ENCODE data around the gene TRIB2.
A peak's percentile ranks its signal among the peaks of the same experiment; 100 is the strongest.

TRIB2 gene

GRCh38 chr2:12694990-12695774 lies 21.6 kb upstream of the TRIB2 start:
- Histone ChIP-seq H3K4me3 (no peak overlapping the region), H3K27ac (no peak overlapping the region)

DNA sequence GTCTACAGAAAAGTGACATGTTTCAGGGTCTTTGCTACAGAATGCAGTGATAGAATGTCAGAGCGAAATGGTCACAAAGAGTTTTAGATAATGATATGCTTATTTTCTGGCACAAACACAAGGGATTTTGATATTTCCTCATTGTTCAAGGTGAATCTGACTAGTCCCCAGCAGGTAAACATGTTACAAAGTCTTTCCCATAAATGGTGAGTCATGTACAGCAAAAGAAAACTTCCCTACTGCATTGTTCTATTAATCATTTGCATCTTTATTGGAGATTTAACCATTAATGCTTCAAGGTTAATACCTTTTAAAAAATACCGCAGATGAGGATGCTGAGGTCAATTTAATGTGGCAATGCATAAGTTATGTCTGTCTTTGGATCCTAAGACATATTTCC lies 19.1 kb upstream of the TRIB2 start:
- Histone ChIP-seq H3K27ac (no peak overlapping the region), H3K4me3 (no peak overlapping the region)

GRCh38 chr2:12700989-12701388 lies 15.7 kb upstream of the TRIB2 start:
- H3K4me3 ChIP-seq, result no peak overlapping the region
- H3K27ac ChIP-seq, result no peak overlapping the region

GRCh38 chr2:12701786-12702167 lies 15.0 kb upstream of the TRIB2 start:
- Histone ChIP-seq H3K4me3 (no peak overlapping the region), H3K27ac (peak overlapping the region in 5 of 21 experiments; percentile 17 to 67 (median 49))

- H3K4me3 ChIP-seq, result no peak overlapping the region
- H3K27ac ChIP-seq, result peak overlapping the region in 11 of 21 experiments; percentile 10 to 78 (median 49)
Measured at GRCh38 chr2:12702168-12703121, 14.3 kb upstream of the TRIB2 start.

DNA sequence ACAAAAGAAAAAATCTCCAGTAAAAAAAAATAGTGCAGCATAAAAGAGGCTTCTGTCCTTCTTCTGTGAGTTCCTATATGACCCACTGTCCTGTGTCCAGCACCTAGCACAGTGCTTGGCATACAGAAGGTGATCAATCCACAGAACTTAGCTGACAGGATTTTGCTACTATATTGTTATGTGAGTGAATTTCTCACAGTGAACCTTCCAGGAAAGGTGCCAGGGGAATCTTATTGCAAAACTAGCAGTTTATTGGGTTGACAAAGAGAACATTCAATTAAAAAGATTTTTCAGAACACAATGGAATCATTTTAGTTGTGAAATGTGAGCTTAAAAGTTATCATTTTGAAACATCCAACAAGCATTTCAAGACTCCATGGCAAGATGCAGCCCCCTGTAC lies 12.4 kb upstream of the TRIB2 start:
- Histone ChIP-seq H3K27ac (peak overlapping the region in 2 of 21 experiments; percentile 5 to 23), H3K4me3 (no peak overlapping the region)

DNA sequence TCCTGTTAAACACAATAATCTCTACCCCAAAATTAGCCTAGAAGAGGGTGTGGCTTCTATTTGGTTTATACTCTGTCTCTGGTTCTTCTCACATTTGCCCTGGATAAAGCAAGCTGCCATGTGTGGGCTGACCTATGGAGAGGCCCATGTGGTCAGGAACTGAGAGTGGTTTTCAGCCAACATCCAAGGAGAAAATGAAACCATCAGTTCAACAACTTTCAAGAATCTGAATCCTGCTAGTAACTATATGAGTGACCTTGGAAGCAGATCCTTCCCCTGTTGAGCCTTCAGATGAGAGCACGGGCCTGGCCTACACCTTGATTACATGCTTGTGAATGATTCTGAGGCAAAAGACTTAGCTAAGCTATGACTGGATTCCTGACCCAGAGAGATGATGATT lies 11.5 kb upstream of the TRIB2 start:
- H3K27ac ChIP-seq, result peak overlapping the region in 1 of 21 experiments; percentile 5

DNA sequence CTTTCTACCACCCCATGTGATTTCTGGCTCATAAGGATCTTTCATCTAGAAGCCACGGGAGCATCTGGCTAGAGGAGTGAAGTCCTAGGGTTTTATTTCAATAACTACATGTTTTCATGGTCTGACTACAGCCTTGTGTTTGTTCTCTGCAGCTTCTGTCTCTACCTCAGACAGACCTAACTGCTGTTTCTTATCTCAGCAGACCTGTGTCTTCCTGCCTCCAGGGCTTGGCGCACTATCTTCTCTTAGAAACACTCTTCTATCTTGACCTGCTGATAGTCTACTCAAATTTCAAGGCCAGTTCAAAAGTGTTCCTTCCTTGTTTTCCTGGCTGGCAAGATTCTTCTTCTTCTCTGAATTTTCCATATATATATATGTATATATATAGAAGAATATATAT lies 11.0 kb upstream of the TRIB2 start:
- H3K27ac ChIP-seq, result no peak overlapping the region
- no peak overlapping the region for H3K4me3 ChIP-seq

More for the DNA sequence above, 11.5 kb upstream of the TRIB2 start:
- H3K4me3 ChIP-seq, result no peak overlapping the region

- H3K27ac ChIP-seq, result peak overlapping the region in 6 of 21 experiments; percentile 24 to 72 (median 53)
Measured at GRCh38 chr2:12708508-12709206, 8.1 kb upstream of the TRIB2 start.

GRCh38 chr2:12709207-12709522 lies 7.6 kb upstream of the TRIB2 start:
- H3K27ac ChIP-seq, result peak overlapping the region in 5 of 21 experiments; percentile 18 to 72 (median 65)
- H3K4me3 ChIP-seq, result no peak overlapping the region

More at GRCh38 chr2:12708508-12709206, 8.1 kb upstream of the TRIB2 start:
- H3K4me3 ChIP-seq, result no peak overlapping the region

DNA sequence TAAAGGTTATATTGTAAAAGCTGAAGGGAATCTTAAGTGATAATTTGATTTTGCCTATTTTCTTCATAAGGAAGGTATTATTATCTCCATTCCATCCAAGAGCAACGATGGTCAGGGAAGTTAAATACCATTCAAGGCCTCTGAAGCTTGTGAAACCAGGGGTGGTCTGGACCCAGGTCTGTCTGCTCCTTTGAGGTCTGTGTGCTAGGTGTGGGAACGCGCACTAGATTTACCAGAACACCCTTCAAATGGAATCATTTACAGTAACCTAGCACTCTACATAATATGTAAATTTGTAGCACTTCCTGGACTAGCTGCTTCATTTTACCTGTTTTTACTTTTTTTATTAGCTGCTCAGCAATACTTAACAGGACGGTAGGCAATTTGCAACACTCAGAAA lies 6.4 kb upstream of the TRIB2 start:
- H3K4me3 ChIP-seq, result no peak overlapping the region
- peak overlapping the region in 4 of 21 experiments; percentile 21 to 57 (median 47) for H3K27ac ChIP-seq

- Histone ChIP-seq H3K27ac (no peak overlapping the region), H3K4me3 (no peak overlapping the region)
Measured at GRCh38 chr2:12711339-12711738, 5.4 kb upstream of the TRIB2 start.

DNA sequence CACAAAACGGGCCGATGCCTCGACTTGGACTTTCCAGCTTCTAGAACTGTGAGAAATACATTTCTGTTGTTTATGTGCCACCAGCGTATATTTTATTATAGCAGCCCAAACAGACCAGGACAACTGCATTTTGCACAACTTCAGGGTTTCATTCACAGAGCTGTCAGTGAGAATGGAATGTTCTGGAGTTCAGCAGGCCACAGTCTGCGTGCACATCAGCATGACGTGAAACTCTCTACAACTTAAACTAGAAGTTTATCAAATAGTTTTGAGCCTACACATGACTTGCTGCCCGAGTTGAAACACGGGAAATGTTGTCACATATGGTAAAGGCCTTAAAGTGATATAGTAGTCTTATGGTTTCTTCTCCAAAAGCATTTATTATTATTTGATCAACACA lies 3.9 kb upstream of the TRIB2 start:
- no peak overlapping the region for H3K4me3 ChIP-seq
- H3K27ac ChIP-seq, result no peak overlapping the region

DNA sequence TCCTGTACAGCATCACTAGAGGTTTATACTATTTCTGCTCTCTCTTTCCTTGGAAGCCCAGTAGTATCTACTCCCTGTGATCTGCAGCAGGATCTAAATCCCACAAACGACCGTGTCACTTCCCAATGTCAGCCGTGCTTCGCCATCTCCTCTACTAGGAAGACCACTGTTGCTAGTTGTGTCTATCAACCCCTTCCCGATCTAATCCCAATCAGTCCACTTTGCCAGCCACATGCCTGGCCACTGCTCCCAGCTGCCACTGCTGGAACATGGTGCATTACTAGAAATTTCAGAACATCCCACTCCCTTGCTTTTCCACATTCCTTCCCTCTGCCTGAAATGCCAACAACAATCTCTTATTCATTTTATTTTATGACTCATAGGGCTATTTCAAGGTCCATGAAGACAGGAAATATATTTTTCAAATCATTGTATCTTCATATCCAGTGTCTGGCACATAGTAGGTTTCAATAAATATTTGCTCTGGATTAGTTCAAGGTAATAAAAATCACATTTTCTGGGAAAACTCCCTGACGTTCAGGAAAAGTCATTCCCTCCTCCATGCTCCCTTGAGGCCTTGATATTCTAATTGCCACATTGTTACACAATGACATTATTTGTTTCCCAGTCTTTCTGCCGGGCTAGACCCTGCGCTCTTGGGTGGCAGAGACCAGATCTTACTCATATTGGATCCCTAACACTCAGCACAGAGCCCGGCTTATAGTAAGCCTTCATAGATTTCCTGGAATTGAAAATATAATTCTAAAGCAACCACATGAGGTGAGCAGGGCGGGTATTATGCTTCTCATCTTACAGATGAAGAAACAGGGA lies 2.1 kb upstream of the TRIB2 start:
- Histone ChIP-seq H3K4me3 (no peak overlapping the region), H3K27ac (peak overlapping the region in 17 of 21 experiments; percentile 31 to 97 (median 91))

GRCh38 chr2:12715258-12716031 lies 1.3 kb upstream of the TRIB2 start:
- H3K27ac ChIP-seq, result peak overlapping the region in 20 of 21 experiments; percentile 31 to 97 (median 92)
- H3K4me3 ChIP-seq, result peak overlapping the region in 5 of 7 experiments; percentile 64 to 77 (median 70)

- H3K4me3 ChIP-seq, result peak overlapping the region; percentile 46 to 77 (median 70)
- H3K27ac ChIP-seq, result peak overlapping the region in 20 of 21 experiments; percentile 81 to 97 (median 92)
Measured at GRCh38 chr2:12716032-12716281, 779 bp upstream of the TRIB2 start.

GRCh38 chr2:12717191-12718014 lies 667 bp downstream of the TRIB2 start:
- H3K4me3 ChIP-seq, result peak overlapping the region; percentile 46 to 77 (median 70)
- peak overlapping the region; percentile 54 to 97 (median 91) for H3K27ac ChIP-seq
